HG03280 (cell line): ENCODE data around the gene TNRC6B.
"Not testable (repeated sequence)": the region's sequence is repeated elsewhere in the genome, so short reads cannot be mapped to it uniquely, and the experiment has no call there.

Source experiments
- ATAC-seq: cut with Tn5 transposase; IDR thresholded peaks from one replicate; pipeline ENCODE4 v1.9.1; 2021; ENCODE audit warnings: mild to moderate bottlenecking, moderate library complexity; ENCODE audit not compliant: unreplicated experiment

Gene TNRC6B

GRCh38 chr22:40210818-40211217 lies 33.1 kb downstream of the TNRC6B start:
- ATAC-seq: no peak

- no peak for ATAC-seq
Measured at GRCh38 chr22:40211476-40212054, 33.8 kb downstream of the TNRC6B start.

GRCh38 chr22:40212121-40212520 lies 34.4 kb downstream of the TNRC6B start:
- ATAC-seq: no peak

GRCh38 chr22:40213478-40213877 lies 35.8 kb downstream of the TNRC6B start:
- ATAC-seq: no peak

GRCh38 chr22:40215266-40215665 lies 37.5 kb downstream of the TNRC6B start:
- ATAC-seq: no peak

GRCh38 chr22:40216041-40216756 lies 38.5 kb downstream of the TNRC6B start:
- ATAC-seq: no peak

GRCh38 chr22:40218152-40218551 lies 40.4 kb downstream of the TNRC6B start:
- no peak for ATAC-seq

- ATAC-seq: no peak
Measured at GRCh38 chr22:40218723-40219294, 41.1 kb downstream of the TNRC6B start.

- ATAC-seq: no peak
Measured at GRCh38 chr22:40220316-40221054, 42.8 kb downstream of the TNRC6B start.

- no peak for ATAC-seq
Measured at GRCh38 chr22:40221055-40221414, 43.3 kb downstream of the TNRC6B start.

GRCh38 chr22:40222979-40223378 lies 45.3 kb downstream of the TNRC6B start:
- not testable (repeated sequence) for ATAC-seq

GRCh38 chr22:40224702-40225101 lies 47.0 kb downstream of the TNRC6B start:
- ATAC-seq: no peak

GRCh38 chr22:40226620-40227019 lies 48.9 kb downstream of the TNRC6B start:
- ATAC-seq: no peak

GRCh38 chr22:40231618-40232313 lies 54.0 kb downstream of the TNRC6B start:
- ATAC-seq: no peak

GRCh38 chr22:40232624-40233023 lies 54.9 kb downstream of the TNRC6B start:
- ATAC-seq: no peak

- ATAC-seq: no peak
Measured at GRCh38 chr22:40233886-40234285, 56.2 kb downstream of the TNRC6B start.

GRCh38 chr22:40234658-40235057 lies 56.9 kb downstream of the TNRC6B start:
- no peak for ATAC-seq

- ATAC-seq: no peak
Measured at GRCh38 chr22:40235308-40235707, 57.6 kb downstream of the TNRC6B start.

- ATAC-seq: no peak
Measured at GRCh38 chr22:40236131-40236665, 58.5 kb downstream of the TNRC6B start.

GRCh38 chr22:40237241-40237640 lies 59.5 kb downstream of the TNRC6B start:
- ATAC-seq: no peak
